ENCODE results near the gene BRSK1. TPM values are rescaled to one million over a fixed set of nuclear protein-coding genes. Genes with fewer than 3 reads are reported as not detected.

The BRSK1 gene
- polyA plus RNA-seq, 1 donor = 9.7 TPM

- no peak for DNase-seq
- Histone ChIP-seq H3K27me3 (ENCODE audit: control insufficient read depth, insufficient read depth, low read length) (no peaks in the 10 kb centered on the region), H3K4me3 (ENCODE audit: low read length) (no peak overlapping the region), H3K4me1 (ENCODE audit: control insufficient read depth, insufficient read depth, low read length) (peaks cover 20% of the 10 kb centered on the region), H3K9me3 (ENCODE audit: control insufficient read depth, low read depth, low read length) (no peaks in the 10 kb centered on the region), H3K27ac (ENCODE audit: low read length) (no peak overlapping the region), H3K36me3 (ENCODE audit: control insufficient read depth, insufficient read depth, low read length) (peaks cover 62% of the 10 kb centered on the region)
- WGBS (ENCODE audit: insufficient coverage, low lambda C conversion rate) = 100% methylated on average over 1 of the region's 40 CpGs
Observed at GRCh38 chr19:55246462-55247451, 37.0 kb upstream of the BRSK1 start.

GRCh38 chr19:55247621-55248099, 36.1 kb upstream of the BRSK1 start:
- Histone ChIP-seq H3K9me3 (ENCODE audit: control insufficient read depth, low read depth, low read length) (no peaks in the 10 kb centered on the region), H3K36me3 (ENCODE audit: control insufficient read depth, insufficient read depth, low read length) (peaks cover 53% of the 10 kb centered on the region), H3K4me3 (ENCODE audit: low read length) (no peak overlapping the region), H3K27me3 (ENCODE audit: control insufficient read depth, insufficient read depth, low read length) (no peaks in the 10 kb centered on the region), H3K4me1 (ENCODE audit: control insufficient read depth, insufficient read depth, low read length) (peaks cover 20% of the 10 kb centered on the region), H3K27ac (ENCODE audit: low read length) (peak overlapping the region; percentile 51)
- no CpG with 5 or more reads among the region's 10 CpGs for WGBS (ENCODE audit: insufficient coverage, low lambda C conversion rate)
- DNase-seq = peak; percentile 36 to 64

GRCh38 chr19:55248166-55248675, 35.6 kb upstream of the BRSK1 start:
- Histone ChIP-seq H3K4me1 (ENCODE audit: control insufficient read depth, insufficient read depth, low read length) (peaks cover 20% of the 10 kb centered on the region), H3K27ac (ENCODE audit: low read length) (peak overlapping the region; percentile 51), H3K36me3 (ENCODE audit: control insufficient read depth, insufficient read depth, low read length) (peaks cover 55% of the 10 kb centered on the region), H3K4me3 (ENCODE audit: low read length) (no peak overlapping the region), H3K9me3 (ENCODE audit: control insufficient read depth, low read depth, low read length) (no peaks in the 10 kb centered on the region), H3K27me3 (ENCODE audit: control insufficient read depth, insufficient read depth, low read length) (no peaks in the 10 kb centered on the region)
- no peak for DNase-seq
- no CpG with 5 or more reads among the region's 10 CpGs for WGBS (ENCODE audit: insufficient coverage, low lambda C conversion rate)

GRCh38 chr19:55248704-55249103, 35.1 kb upstream of the BRSK1 start:
- WGBS (ENCODE audit: insufficient coverage, low lambda C conversion rate) = no CpG with 5 or more reads among the region's 9 CpGs
- no peak for DNase-seq
- Histone ChIP-seq H3K4me3 (ENCODE audit: low read length) (no peak overlapping the region), H3K27ac (ENCODE audit: low read length) (no peak overlapping the region), H3K36me3 (ENCODE audit: control insufficient read depth, insufficient read depth, low read length) (peaks cover 56% of the 10 kb centered on the region), H3K27me3 (ENCODE audit: control insufficient read depth, insufficient read depth, low read length) (no peaks in the 10 kb centered on the region), H3K9me3 (ENCODE audit: control insufficient read depth, low read depth, low read length) (no peaks in the 10 kb centered on the region), H3K4me1 (ENCODE audit: control insufficient read depth, insufficient read depth, low read length) (peaks cover 20% of the 10 kb centered on the region)

GRCh38 chr19:55249841-55250240, 34.0 kb upstream of the BRSK1 start:
- H3K27ac ChIP-seq (ENCODE audit: low read length) = no peak overlapping the region
- H3K9me3 ChIP-seq (ENCODE audit: control insufficient read depth, low read depth, low read length) = no peaks in the 10 kb centered on the region
- peaks cover 54% of the 10 kb centered on the region for H3K36me3 ChIP-seq (ENCODE audit: control insufficient read depth, insufficient read depth, low read length)
- DNase-seq = no peak
- no CpG with 5 or more reads among the region's 11 CpGs for WGBS (ENCODE audit: insufficient coverage, low lambda C conversion rate)
- H3K4me3 ChIP-seq (ENCODE audit: low read length) = no peak overlapping the region
- peaks cover 24% of the 10 kb centered on the region for H3K4me1 ChIP-seq (ENCODE audit: control insufficient read depth, insufficient read depth, low read length)
- no peaks in the 10 kb centered on the region for H3K27me3 ChIP-seq (ENCODE audit: control insufficient read depth, insufficient read depth, low read length)

- no peaks in the 10 kb centered on the region for H3K27me3 ChIP-seq (ENCODE audit: control insufficient read depth, insufficient read depth, low read length)
- no peak for DNase-seq
- WGBS (ENCODE audit: insufficient coverage, low lambda C conversion rate) = no CpG with 5 or more reads among the region's 18 CpGs
- peaks cover 27% of the 10 kb centered on the region for H3K4me1 ChIP-seq (ENCODE audit: control insufficient read depth, insufficient read depth, low read length)
- peaks cover 50% of the 10 kb centered on the region for H3K36me3 ChIP-seq (ENCODE audit: control insufficient read depth, insufficient read depth, low read length)
- no peak overlapping the region for H3K4me3 ChIP-seq (ENCODE audit: low read length)
- H3K27ac ChIP-seq (ENCODE audit: low read length) = no peak overlapping the region
- no peaks in the 10 kb centered on the region for H3K9me3 ChIP-seq (ENCODE audit: control insufficient read depth, low read depth, low read length)
Observed at GRCh38 chr19:55250262-55251036, 33.3 kb upstream of the BRSK1 start.

GRCh38 chr19:55251341-55252081, 32.3 kb upstream of the BRSK1 start:
- Histone ChIP-seq H3K27ac (ENCODE audit: low read length) (no peak overlapping the region), H3K36me3 (ENCODE audit: control insufficient read depth, insufficient read depth, low read length) (peaks cover 41% of the 10 kb centered on the region), H3K27me3 (ENCODE audit: control insufficient read depth, insufficient read depth, low read length) (no peaks in the 10 kb centered on the region), H3K4me3 (ENCODE audit: low read length) (no peak overlapping the region), H3K9me3 (ENCODE audit: control insufficient read depth, low read depth, low read length) (no peaks in the 10 kb centered on the region), H3K4me1 (ENCODE audit: control insufficient read depth, insufficient read depth, low read length) (peaks cover 37% of the 10 kb centered on the region)
- no peak for DNase-seq
- no CpG with 5 or more reads among the region's 19 CpGs for WGBS (ENCODE audit: insufficient coverage, low lambda C conversion rate)

GRCh38 chr19:55252760-55253663, 30.8 kb upstream of the BRSK1 start:
- Histone ChIP-seq H3K27me3 (ENCODE audit: control insufficient read depth, insufficient read depth, low read length) (no peaks in the 10 kb centered on the region), H3K4me3 (ENCODE audit: low read length) (no peak overlapping the region), H3K9me3 (ENCODE audit: control insufficient read depth, low read depth, low read length) (no peaks in the 10 kb centered on the region), H3K36me3 (ENCODE audit: control insufficient read depth, insufficient read depth, low read length) (peaks cover 32% of the 10 kb centered on the region), H3K27ac (ENCODE audit: low read length) (no peak overlapping the region), H3K4me1 (ENCODE audit: control insufficient read depth, insufficient read depth, low read length) (peaks cover 35% of the 10 kb centered on the region)
- 100% methylated on average over 1 of the region's 21 CpGs for WGBS (ENCODE audit: insufficient coverage, low lambda C conversion rate)
- no peak for DNase-seq

- no peaks in the 10 kb centered on the region for H3K9me3 ChIP-seq (ENCODE audit: control insufficient read depth, low read depth, low read length)
- H3K4me3 ChIP-seq (ENCODE audit: low read length) = peak overlapping the region; percentile 14
- peaks cover 27% of the 10 kb centered on the region for H3K4me1 ChIP-seq (ENCODE audit: control insufficient read depth, insufficient read depth, low read length)
- 92% methylated on average over 2 of the region's 23 CpGs for WGBS (ENCODE audit: insufficient coverage, low lambda C conversion rate)
- DNase-seq = no peak
- no peak overlapping the region for H3K27ac ChIP-seq (ENCODE audit: low read length)
- peaks cover 28% of the 10 kb centered on the region for H3K36me3 ChIP-seq (ENCODE audit: control insufficient read depth, insufficient read depth, low read length)
- H3K27me3 ChIP-seq (ENCODE audit: control insufficient read depth, insufficient read depth, low read length) = no peaks in the 10 kb centered on the region
Observed at GRCh38 chr19:55253842-55254624, 29.8 kb upstream of the BRSK1 start.
